ENCODE results near the gene FAM227A. TPM values are rescaled to one million over a fixed set of nuclear protein-coding genes. Genes with fewer than 3 reads are reported as not detected.
"Not testable (repeated sequence)": the region's sequence is repeated elsewhere in the genome, so short reads cannot be mapped to it uniquely, and the experiment has no call there.

Gene FAM227A
- total and polyA plus RNA-seq, 4 donors: 0.01 to 0.42 (median 0.04) TPM

DNA sequence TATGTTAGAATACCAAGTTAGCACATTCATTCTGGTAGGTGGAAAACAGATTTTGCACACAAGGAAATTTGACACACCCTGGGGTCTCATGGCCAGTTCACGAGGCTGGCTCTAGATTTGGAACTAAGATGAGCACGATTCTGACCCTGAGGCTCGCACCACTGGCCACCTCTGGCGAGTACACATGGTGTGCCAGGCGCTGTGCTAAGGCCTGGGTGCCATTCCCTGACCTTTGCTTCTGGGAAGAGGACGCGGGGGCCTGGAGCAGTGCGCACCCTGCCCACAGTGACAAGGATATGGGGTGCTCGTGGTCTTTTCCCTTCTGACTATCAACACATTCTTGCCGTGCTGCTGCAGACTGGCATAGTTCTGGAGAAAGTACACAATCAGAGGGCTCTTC is 56.7 kb downstream of the FAM227A start:
- Histone ChIP-seq H3K27ac (ENCODE audit: low read depth in 1 of 2, low read length in 2 of 2) (no peak overlapping the region), H3K27me3 (ENCODE audit: control insufficient read depth in 4 of 4, insufficient read depth in 4 of 4, low read length in 3 of 4) (no peaks in the 10 kb centered on the region), H3K9me3 (ENCODE audit: control insufficient read depth in 4 of 4, low read length in 3 of 4) (no peaks in the 10 kb centered on the region), H3K4me3 (ENCODE audit: low read depth in 1 of 3, low read length in 3 of 3) (no peak overlapping the region), H3K9ac (ENCODE audit: low read depth in 1 of 2, low read length in 2 of 2) (no peak overlapping the region), H3K36me3 (ENCODE audit: control insufficient read depth in 4 of 4, insufficient read depth in 3 of 4, low read depth in 1 of 4, low read length in 3 of 4) (peaks cover 0 to 1% (median 0%) of the 10 kb centered on the region in 4 donors), H3K4me1 (ENCODE audit: control insufficient read depth in 4 of 4, insufficient read depth in 4 of 4, low read length in 3 of 4) (no peaks in the 10 kb centered on the region)
- WGBS: 96% methylated on average over 10 of the region's 10 CpGs
- no peak for TF ChIP-seq FOXA2 (IDR thresholded peaks at IDR 0.05)
- no peak for TF ChIP-seq YY1 (IDR thresholded peaks at IDR 0.05)
- no peak for TF ChIP-seq RXRA (IDR thresholded peaks at IDR 0.05)
- DNase-seq (ENCODE audit: low spot score): no peak

GRCh38 chr22:38582923-38583322 is 73.3 kb downstream of the FAM227A start:
- H3K27ac ChIP-seq (ENCODE audit: low read depth in 1 of 2, low read length in 2 of 2); H3K27me3 ChIP-seq (ENCODE audit: control insufficient read depth in 4 of 4, insufficient read depth in 4 of 4, low read length in 3 of 4); H3K4me3 ChIP-seq (ENCODE audit: low read depth in 1 of 3, low read length in 3 of 3); H3K9me3 ChIP-seq (ENCODE audit: control insufficient read depth in 4 of 4, low read length in 3 of 4); H3K9ac ChIP-seq (ENCODE audit: low read depth in 1 of 2, low read length in 2 of 2); DNase-seq (ENCODE audit: low spot score); H3K36me3 ChIP-seq (ENCODE audit: control insufficient read depth in 4 of 4, insufficient read depth in 3 of 4, low read depth in 1 of 4, low read length in 3 of 4); H3K4me1 ChIP-seq (ENCODE audit: control insufficient read depth in 4 of 4, insufficient read depth in 4 of 4, low read length in 3 of 4): not testable (repeated sequence)
- WGBS: 63% methylated on average over 3 of the region's 3 CpGs

DNA sequence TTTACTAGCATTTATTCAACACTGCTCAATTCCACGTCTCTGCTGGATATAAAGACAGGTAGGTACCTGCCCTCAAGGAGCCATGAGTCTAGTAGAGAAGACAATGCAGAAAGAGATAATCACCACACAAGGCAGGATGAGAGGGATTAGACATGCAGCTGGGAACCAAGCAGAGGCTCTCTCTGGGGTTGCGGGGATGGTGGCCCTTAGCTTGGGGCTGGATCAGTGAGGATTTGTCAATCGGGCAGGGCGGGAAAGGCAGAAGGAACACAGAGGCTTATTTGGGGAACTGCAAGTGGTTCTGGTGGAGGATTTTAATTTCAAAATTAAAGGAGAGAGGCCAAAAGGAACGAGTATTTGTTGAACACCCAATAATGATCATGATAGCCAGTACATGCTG is 77.7 kb downstream of the FAM227A start:
- 88% methylated on average over 5 of the region's 5 CpGs for WGBS
- H3K4me3 ChIP-seq (ENCODE audit: low read depth in 1 of 3, low read length in 3 of 3): no peak overlapping the region
- no peak for TF ChIP-seq HNF4G (IDR thresholded peaks at IDR 0.05)
- no peak for TF ChIP-seq FOXA1 (IDR thresholded peaks at IDR 0.05)
- TF ChIP-seq, protein P1, sequence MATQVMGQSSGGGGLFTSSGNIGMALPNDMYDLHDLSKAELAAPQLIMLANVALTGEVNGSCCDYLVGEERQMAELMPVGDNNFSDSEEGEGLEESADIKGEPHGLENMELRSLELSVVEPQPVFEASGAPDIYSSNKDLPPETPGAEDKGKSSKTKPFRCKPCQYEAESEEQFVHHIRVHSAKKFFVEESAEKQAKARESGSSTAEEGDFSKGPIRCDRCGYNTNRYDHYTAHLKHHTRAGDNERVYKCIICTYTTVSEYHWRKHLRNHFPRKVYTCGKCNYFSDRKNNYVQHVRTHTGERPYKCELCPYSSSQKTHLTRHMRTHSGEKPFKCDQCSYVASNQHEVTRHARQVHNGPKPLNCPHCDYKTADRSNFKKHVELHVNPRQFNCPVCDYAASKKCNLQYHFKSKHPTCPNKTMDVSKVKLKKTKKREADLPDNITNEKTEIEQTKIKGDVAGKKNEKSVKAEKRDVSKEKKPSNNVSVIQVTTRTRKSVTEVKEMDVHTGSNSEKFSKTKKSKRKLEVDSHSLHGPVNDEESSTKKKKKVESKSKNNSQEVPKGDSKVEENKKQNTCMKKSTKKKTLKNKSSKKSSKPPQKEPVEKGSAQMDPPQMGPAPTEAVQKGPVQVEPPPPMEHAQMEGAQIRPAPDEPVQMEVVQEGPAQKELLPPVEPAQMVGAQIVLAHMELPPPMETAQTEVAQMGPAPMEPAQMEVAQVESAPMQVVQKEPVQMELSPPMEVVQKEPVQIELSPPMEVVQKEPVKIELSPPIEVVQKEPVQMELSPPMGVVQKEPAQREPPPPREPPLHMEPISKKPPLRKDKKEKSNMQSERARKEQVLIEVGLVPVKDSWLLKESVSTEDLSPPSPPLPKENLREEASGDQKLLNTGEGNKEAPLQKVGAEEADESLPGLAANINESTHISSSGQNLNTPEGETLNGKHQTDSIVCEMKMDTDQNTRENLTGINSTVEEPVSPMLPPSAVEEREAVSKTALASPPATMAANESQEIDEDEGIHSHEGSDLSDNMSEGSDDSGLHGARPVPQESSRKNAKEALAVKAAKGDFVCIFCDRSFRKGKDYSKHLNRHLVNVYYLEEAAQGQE (IDR thresholded peaks at IDR 0.05): no peak
- TF ChIP-seq RXRA (IDR thresholded peaks at IDR 0.05): no peak
- TF ChIP-seq SP1 (IDR thresholded peaks at IDR 0.05): no peak
- no peak for TF ChIP-seq YY1 (IDR thresholded peaks at IDR 0.05)
- no peak for TF ChIP-seq HNF4A (conservative IDR thresholded peaks at IDR 0.05)
- TF ChIP-seq TAF1 (conservative IDR thresholded peaks at IDR 0.05): no peak
- TF ChIP-seq NR2F2 (IDR thresholded peaks at IDR 0.05): no peak
- TF ChIP-seq MAX (IDR thresholded peaks at IDR 0.05): no peak
- TF ChIP-seq EGR1 (IDR thresholded peaks at IDR 0.05; ENCODE audit: low read depth in 2 of 2): no peak
- H3K9ac ChIP-seq (ENCODE audit: low read depth in 1 of 2, low read length in 2 of 2): no peak overlapping the region
- no peaks in the 10 kb centered on the region for H3K4me1 ChIP-seq (ENCODE audit: control insufficient read depth in 4 of 4, insufficient read depth in 4 of 4, low read length in 3 of 4)
- DNase-seq (ENCODE audit: low spot score): no peak
- no peaks in the 10 kb centered on the region for H3K27me3 ChIP-seq (ENCODE audit: control insufficient read depth in 4 of 4, insufficient read depth in 4 of 4, low read length in 3 of 4)
- H3K27ac ChIP-seq (ENCODE audit: low read depth in 1 of 2, low read length in 2 of 2): no peak overlapping the region
- H3K9me3 ChIP-seq (ENCODE audit: control insufficient read depth in 4 of 4, low read length in 3 of 4): no peaks in the 10 kb centered on the region
- no peaks in the 10 kb centered on the region for H3K36me3 ChIP-seq (ENCODE audit: control insufficient read depth in 4 of 4, insufficient read depth in 3 of 4, low read depth in 1 of 4, low read length in 3 of 4)

- Histone ChIP-seq H3K4me1 (ENCODE audit: control insufficient read depth in 4 of 4, insufficient read depth in 4 of 4, low read length in 3 of 4) (peaks cover 4 to 11% (median 8%) of the 10 kb centered on the region in 4 donors), H3K9me3 (ENCODE audit: control insufficient read depth in 4 of 4, low read length in 3 of 4) (no peaks in the 10 kb centered on the region), H3K27me3 (ENCODE audit: control insufficient read depth in 4 of 4, insufficient read depth in 4 of 4, low read length in 3 of 4) (no peaks in the 10 kb centered on the region), H3K4me3 (ENCODE audit: low read depth in 1 of 3, low read length in 3 of 3) (no peak overlapping the region), H3K9ac (ENCODE audit: low read depth in 1 of 2, low read length in 2 of 2) (no peak overlapping the region), H3K27ac (ENCODE audit: low read depth in 1 of 2, low read length in 2 of 2) (no peak overlapping the region), H3K36me3 (ENCODE audit: control insufficient read depth in 4 of 4, insufficient read depth in 3 of 4, low read depth in 1 of 4, low read length in 3 of 4) (no peaks in the 10 kb centered on the region)
- DNase-seq (ENCODE audit: low spot score): no peak
- WGBS: 4% methylated on average over 3 of the region's 3 CpGs
- TF ChIP-seq, protein P2, sequence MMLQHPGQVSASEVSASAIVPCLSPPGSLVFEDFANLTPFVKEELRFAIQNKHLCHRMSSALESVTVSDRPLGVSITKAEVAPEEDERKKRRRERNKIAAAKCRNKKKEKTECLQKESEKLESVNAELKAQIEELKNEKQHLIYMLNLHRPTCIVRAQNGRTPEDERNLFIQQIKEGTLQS (IDR thresholded peaks at IDR 0.05): no peak
- TF ChIP-seq JUND (IDR thresholded peaks at IDR 0.05): no peak
- TF ChIP-seq TAF1 (conservative IDR thresholded peaks at IDR 0.05): no peak
- no peak for TF ChIP-seq NR2F2 (IDR thresholded peaks at IDR 0.05)
- no peak for TF ChIP-seq HNF4G (IDR thresholded peaks at IDR 0.05)
- no peak for TF ChIP-seq YY1 (IDR thresholded peaks at IDR 0.05)
- TF ChIP-seq ZBTB33 (IDR thresholded peaks at IDR 0.05): no peak
- no peak for TF ChIP-seq MAX (IDR thresholded peaks at IDR 0.05)
- TF ChIP-seq FOXA1 (IDR thresholded peaks at IDR 0.05): no peak
- TF ChIP-seq RXRA (IDR thresholded peaks at IDR 0.05): no peak
- no peak for TF ChIP-seq GABPA (IDR thresholded peaks at IDR 0.05 in 1 of 2, conservative IDR thresholded peaks at IDR 0.05 in 1 of 2)
Observed at GRCh38 chr22:38572065-38572464, 84.1 kb downstream of the FAM227A start.

Measured in liver (tissue), 9 donors.